Measurements from ENCODE around the gene MARCHF10. TPM values are rescaled to one million over a fixed set of nuclear protein-coding genes. Genes with fewer than 3 reads are reported as not detected.

The MARCHF10 gene
- total RNA-seq, 1 donor from 2014 or later, result not detected

DNA sequence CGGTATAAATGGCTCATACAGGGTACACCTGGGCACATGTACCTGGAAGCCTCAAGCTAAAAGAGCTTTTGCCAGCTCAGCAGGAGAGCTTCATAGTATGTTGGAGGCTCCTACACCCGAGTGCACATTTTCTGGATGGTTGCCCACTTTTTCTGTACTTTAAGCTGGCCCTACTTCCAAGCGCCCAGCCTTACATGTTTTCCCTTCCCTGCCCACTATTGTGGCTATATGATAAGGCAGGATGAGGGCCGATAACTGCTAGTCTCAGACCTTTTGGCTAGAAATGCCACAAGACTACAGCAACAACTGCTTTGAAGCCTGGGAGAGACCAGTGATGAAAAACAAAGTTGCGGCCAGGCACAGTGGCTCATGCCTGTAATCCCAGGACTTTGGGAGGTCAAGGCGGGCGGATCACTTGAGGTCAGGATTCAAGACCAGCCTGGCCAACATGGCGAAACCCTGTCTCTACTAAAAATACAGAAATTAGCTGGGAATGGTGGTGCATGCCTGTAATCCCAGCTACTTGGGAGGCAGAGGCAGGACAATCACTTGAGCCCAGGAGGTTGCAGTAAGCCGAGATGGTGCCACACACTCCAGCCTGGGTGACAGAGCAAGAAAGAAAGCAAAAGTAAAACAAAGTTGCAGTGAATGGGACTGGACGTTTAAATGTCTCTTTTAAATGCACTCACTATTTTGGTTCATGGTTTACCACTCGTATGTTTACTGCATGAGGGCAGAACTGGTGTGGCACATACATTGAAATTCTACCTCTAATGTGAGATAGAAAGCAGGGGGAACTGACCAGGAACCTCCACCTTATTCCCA lies 14.2 kb upstream of the MARCHF10 start:
- DNase-seq (ENCODE audit: extremely low read depth, low read depth, low spot score), result no peak

DNA sequence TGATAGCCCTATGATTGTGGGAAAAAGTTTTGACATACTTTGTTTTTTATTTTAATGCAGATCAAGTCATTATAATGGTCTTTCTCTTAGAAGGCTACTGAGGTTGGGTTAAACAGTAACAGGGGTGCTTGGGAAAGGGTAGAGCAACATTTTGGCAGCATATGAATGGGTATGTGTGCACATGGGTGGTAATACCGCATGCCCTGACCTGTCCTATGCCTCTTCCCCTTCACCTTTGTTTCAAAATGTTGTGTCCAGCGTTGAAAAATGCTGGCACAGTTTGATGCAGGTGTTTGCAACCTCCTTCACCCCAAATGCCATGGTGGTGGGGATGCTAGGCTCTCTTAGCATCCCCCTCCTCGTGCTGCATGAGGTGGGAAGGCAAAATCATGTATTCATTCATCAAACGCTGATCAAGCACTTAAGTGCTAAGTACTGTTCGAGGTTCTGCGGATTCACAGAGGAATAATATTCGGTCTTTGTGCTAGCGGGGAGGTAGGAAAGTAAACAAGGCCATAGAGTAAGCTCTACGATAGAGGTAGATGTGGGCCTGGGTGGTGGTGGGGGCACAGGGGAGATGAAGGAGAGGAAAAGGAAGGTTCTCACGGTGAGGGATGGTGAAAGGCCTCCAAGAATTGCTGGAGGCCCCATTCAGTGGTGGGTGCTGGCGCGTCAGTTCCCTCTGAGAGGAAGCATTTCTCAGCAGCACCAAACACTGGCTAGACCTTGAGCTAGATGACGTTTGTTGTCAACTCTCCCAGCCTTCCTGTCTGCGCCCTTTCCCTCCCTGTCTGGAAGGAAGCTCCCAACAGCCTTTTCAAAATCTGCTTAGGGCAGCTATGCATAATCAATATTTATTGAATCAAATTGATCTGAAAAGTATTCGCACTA lies 13.3 kb upstream of the MARCHF10 start:
- DNase-seq (ENCODE audit: extremely low read depth, low read depth, low spot score), result no peak

DNA sequence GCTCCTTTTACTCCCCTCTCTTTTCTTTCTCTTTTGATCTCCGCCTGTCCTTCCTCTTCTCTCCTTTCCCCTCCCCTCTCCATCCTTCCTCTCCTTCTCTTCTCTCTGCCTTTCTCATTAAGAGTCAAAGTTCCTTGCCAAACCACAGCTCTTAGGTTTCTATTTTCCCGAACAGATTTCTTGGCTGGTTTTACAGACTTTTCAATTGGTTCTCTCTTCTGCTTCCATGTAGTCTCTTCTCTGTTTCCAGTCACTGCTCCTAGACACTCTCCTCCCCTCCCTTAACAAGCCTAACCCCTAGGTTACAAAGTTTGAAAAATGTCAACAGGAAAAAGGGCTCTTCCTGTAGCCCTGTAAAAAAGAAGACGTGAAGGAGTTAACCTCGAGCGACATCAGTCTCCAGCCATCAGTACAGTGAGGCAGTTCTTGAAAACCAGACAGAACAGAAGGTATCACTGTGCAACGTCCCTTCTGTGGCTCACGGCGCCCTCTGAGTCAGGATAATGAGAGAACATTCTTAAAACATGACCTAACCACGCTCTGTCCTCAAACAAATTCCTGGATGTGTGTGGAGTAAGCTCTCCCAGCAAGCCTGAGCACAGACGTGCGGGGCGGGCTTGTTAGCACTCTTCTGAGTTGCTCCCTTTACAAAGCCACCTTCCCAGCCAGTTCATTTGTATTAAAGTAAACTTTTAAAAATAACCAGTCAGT lies 11.6 kb upstream of the MARCHF10 start:
- DNase-seq (ENCODE audit: extremely low read depth, low read depth, low spot score), result peak; percentile 83

DNA sequence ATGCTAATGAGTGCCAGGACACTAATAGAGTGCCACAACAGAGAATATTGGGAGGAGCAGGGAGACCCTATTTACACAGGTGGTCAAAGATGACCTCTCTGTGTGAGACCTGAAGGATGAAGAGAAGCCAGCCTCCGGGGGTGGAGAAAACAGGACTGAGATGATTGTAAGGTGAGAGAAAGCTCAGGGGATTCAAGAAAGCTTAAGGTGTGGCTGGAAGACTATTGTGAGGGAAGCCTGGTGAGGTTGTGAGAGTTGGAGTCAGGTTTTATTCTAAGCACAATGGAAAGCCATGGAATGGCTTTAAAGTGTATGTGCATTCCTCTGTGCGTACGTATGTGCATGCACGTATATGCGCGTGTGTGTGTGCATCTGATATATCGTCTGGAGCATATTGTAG lies 10.4 kb upstream of the MARCHF10 start:
- DNase-seq (ENCODE audit: extremely low read depth, low read depth, low spot score), result no peak

DNA sequence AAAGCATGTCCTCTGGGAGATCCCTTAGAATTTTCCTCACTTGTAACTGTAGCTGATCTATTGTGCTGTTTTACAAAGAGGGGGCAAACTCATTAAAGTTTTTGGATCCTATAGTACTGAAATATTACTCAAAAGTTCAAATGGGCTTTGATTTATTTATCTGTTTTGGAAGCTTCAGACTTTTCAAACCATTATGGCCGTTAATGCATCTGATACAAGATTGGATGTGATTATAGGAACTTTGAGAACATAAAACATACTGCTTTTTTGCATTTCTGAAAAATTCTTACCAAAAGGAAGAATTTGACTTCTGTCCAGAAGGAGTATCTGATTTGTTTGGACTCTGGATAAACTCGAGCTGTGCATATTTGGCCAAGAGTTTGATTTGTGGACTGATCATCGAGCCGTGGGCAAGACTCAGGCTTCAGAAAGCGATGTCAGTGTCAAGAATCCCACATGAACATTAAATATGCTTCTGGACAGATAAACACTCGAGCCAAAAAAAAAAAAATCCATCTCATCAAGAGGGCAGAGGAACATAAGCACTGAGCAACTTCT lies 8.2 kb upstream of the MARCHF10 start:
- DNase-seq (ENCODE audit: extremely low read depth, low read depth, low spot score), result no peak

DNA sequence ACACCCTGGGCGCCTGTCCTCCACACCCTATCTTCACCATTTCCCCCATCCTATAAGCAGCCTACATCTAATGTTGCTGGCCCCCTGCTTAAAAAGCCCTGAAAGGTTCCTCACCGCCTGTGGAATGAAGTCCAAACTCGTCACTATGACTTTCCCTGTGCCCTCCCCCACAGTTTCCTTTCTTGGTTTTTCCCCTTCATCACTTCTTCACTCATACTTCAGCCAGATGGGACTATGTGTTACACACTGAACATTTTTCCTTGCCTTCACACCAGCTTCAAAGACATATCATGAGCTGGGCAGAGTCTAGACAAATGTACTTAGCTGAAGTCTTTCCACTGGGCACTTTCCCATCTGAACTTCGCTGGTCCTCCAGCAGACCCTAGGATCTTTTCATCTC lies 1.5 kb upstream of the MARCHF10 start:
- no peak for DNase-seq (ENCODE audit: extremely low read depth, low read depth, low spot score)

DNA sequence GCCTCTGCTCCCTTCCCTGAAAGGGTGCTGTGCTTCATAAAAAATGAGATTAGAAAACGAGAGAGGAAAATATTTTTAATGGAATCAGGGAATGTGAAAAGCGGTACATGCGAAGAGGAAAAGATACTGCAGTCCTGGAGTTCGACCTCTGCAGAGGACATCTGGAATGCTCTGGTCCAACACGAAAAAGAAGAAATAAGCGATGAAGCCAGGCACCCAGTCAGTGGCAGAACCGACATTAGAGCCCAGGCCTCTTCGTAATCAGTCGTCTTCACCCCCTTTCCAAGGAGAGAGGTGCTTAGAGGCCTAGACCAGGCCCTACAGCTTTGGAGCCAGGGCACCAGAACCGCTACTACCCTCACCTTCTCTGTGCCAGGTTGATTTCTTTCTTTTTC lies 459 bp upstream of the MARCHF10 start:
- no peak for DNase-seq (ENCODE audit: extremely low read depth, low read depth, low spot score)

DNA sequence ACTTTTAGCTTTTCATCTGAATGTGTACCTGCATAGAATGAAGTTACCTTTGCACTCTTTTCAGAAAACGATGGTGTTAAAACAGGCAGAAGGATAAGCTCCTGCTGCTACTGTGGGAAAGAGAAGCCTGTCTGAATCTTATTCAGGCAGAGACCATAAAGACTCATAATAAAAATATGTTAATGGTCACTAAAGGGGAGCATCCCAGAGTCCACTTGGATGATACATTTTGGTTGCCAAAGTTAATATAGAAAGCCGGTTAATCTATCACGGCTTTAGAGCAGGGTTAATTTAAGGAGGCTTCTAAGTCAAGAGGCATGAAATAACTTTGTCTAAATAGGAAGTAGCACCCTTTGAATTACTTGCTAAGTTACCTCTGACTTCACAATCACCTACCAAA lies 2.9 kb downstream of the MARCHF10 start:
- no peak for DNase-seq (ENCODE audit: extremely low read depth, low read depth, low spot score)

DNA sequence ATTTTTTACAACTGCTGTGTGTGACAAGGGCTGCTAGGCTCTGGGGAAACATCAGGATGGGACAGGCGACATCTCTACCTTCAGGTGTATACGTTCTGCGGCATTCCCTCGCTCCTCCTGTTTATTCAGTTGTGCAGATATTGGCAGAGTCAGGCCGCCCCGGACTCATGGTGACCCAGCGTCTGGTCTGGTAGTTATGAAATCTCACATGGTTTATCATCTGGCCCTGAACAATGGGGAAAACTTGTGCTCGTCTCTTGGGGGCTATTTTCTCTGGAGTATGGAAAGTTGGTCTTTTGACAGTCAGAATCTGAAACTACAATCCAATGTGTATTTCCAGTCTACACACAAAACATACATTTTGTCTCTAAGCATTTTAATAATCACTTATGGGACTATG lies 3.3 kb downstream of the MARCHF10 start:
- DNase-seq (ENCODE audit: extremely low read depth, low read depth, low spot score), result no peak

DNA sequence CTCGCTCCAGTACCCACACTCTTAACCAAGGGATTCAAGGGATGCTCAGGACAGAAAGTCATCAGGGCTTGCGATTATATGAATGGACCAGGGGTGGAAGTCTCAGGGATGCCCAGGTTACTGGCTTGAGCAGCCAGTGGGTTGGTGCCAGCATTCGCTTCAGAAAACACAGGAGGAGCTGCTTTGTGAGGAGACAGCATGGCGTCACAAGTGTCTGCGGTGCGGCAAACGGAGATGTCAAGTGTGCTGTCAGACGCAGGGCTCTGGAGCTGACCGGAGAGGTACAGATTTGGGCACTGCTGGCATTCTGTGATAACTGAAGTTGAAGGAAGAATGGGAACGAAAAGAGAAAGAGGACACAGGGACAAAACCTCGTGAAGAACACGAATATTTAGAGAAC lies 4.1 kb downstream of the MARCHF10 start:
- no peak for DNase-seq (ENCODE audit: extremely low read depth, low read depth, low spot score)

DNA sequence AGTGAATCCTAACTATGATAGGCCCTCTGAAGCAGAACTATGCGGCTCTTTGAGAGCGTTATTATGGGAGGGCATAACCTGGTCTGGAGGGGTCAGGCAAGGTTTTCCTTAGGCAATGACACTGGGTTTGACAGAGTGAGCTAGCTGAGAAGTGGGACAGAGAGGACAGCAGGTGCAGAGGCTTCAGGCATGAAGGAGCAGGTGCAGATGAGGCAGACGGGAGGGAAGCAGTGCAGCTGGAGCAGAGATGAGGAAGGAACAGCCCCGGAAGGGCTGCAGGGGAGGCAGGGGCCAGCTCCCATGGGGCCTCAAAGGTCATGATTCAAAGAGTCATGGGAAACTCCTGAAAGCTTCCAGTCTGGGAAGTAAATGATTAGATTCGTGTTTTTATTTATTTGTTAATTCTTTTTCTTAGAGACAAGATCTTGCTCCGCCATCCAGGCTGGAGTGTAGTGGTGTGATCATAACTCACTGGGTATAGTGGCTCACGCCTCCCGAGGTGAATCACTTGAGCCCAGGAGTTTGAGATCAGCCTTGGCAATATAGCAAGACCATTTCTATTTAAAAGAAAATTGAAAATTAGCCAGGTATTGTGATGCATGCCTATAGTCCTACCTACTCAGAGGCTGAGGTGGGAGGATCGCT lies 5.4 kb downstream of the MARCHF10 start:
- DNase-seq (ENCODE audit: extremely low read depth, low read depth, low spot score), result no peak

DNA sequence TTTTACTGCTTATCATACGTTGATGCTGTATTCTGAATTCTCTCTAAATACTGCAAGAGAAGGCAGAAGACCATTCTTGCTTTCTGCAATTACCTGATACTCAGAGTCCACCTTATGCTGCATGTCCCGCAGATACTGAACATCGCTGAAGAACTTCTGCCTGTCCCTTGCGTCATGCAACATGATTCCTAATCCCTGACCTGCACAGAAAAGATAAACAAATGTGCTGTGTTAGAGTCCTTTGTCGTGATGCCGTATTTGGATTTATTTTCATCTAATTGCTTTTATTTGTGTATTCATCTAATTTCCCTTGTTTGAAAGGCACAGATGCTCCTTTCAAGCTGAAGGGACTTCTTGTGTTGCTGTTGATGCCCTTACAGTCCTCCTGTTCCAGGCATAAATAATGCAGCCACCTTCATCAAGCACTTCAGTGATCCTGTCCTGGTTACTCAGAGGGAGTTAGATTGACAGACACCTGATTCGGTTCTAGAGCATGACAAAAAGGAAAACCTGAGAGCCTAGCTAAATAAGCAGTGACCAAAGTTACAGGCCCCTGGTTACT lies 6.5 kb downstream of the MARCHF10 start:
- no peak for DNase-seq (ENCODE audit: extremely low read depth, low read depth, low spot score)

DNA sequence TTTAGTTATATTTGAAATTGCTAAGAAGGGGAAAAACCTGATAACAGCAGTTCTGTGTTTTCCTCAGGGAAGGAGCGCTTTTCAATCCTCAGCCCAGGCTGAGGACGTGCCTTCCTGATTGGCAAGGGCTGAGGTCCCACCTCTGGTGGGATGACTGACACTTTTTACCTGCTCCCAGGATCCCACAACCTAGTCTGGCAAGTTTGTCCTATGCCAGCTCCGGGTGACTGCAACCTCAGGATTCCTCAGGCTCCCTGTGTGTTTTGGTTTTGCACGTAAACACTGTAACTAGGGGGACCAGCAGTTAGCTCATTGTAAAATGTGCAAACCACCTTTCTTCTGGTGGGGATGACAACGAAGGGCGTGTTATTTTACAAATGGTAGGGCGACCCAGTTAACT lies 7.5 kb downstream of the MARCHF10 start:
- DNase-seq (ENCODE audit: extremely low read depth, low read depth, low spot score), result no peak

DNA sequence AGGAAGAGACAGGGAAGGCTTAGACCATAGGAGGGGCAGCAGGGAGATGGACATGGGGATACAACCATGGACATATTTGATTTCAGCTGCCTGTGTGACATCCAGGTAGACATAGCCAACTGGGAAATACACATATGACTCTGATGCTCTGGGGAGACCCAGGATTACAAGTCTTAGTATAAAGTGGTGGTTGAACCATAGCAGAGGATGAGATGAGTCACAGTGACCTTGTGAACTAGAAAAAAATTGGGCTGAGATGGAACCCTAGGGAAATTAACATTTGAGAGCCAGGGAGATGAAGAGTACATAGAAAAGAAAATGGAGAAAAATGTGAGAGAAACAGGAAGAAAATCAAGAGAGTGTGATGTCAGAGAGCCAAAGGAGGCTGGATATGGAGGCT lies 10.2 kb downstream of the MARCHF10 start:
- DNase-seq (ENCODE audit: extremely low read depth, low read depth, low spot score), result no peak

DNA sequence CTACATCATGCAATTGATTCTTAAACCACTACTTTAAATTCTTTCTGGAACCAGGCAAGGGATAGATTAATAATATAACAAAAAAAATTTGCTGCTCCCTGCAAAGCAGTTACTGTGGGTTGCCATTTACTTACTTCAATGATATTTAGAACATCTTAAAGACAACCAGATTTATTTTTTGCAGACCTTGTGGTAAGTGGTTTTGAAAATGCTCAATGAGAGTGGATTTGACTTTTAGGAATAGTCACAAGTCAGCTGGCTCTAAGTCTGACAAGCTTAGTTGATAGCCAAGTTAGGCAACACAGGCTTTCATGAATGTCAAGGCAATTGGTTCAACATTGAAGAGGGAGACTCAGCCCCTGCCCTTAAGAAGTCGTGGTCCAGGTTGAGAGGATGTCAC lies 11.8 kb downstream of the MARCHF10 start:
- DNase-seq (ENCODE audit: extremely low read depth, low read depth, low spot score), result no peak

DNA sequence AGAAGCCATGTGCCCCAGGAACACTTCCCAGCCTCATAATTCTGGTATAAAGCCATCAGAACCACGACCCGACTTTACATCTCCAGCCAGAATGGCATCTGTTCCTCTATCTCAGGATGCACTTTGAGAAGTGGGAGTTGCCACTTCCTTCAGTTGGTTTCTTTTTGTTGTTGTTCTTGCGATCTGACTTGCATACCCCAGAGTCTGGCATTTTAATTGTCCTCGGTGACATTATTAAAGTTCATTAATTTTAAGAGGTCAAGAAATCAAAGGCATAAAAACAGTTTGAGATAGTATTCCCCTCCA lies 13.5 kb downstream of the MARCHF10 start:
- no peak for DNase-seq (ENCODE audit: extremely low read depth, low read depth, low spot score)

DNA sequence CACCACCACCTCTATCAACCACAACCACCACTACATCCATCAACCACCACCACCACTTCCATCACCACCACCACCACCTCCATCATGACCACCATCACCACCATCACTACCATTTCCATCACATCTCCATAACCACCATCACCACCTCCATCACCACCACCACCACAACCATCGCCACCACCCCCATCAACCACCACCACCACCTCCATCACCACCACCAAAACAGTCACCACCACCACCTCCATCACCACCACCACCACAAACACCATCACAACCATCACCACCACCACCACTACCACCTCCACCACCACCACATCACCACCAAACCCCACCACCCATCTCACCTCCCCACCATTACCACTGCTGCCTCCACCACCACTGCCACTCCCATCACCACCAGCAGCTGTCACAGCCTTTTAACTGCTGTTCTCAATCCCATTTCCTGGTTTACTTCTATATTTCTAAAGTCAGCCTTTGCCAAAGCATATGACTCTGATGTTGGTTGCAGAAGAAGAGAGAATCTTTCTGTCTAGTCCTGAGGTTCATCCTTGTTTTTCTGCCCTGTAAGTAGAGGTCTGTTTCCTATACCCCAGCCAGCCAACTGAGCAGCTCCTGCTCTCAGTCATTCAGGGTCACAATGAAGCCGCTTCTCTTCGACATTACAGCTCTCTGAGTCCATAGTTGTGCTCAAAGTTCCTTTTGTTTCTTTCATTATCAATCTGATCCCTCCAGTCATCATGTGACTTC lies 14.0 kb downstream of the MARCHF10 start:
- no peak for DNase-seq (ENCODE audit: extremely low read depth, low read depth, low spot score)

DNA sequence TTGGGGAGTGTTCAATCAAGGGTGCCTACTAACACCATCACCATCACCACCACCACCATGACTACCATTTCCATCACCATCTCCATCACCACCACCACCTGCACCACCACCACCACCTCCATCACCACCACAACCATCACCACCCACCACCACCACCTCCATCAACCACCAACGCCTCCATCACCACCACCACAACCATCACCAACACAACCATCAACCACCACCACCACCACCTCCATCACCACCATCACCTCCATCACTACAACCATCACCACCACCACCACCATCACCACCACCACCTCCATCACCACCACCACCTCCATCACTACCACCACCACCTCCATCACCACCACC lies 15.7 kb downstream of the MARCHF10 start:
- no peak for DNase-seq (ENCODE audit: extremely low read depth, low read depth, low spot score)

DNA sequence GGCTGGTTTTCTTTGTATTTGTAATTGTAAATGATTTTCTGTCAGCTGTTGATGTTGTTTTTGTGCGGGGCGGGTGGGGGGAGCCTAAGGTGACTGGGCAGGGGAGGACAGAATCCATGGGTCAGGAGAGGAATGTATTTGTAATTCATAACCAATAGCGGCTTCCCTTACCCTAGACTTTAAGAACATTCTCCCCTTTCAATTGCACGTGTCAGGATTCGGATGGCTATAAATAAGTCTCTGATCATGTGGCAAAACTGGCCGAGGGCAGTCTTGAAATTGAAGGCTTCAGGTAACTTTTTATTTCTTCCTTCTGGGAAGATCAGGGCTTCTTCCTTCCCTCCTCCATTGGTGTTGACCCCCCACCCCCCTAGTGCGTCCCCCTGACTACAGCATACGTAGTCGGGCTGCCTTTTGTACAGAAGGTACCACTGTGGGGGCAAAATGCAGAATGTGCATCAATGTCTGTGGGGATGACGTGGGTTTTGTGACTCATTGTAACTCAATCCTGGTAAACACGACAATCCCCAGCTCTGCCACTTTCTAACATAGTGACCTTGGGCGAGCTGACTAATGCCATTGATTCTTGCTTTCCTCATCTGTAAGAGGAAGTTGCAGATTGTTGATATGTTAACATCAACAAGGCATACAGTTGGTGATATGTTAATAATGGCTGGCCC lies 16.2 kb downstream of the MARCHF10 start:
- DNase-seq (ENCODE audit: extremely low read depth, low read depth, low spot score), result peak; percentile 81

All from glomerular endothelial cell (primary cell).